Stimulated activated CD8-positive, alpha-beta memory T cell treated with anti-CD3 and anti-CD28 coated beads, Interleukin-15, amount 100 ng/mL, for 48 hours (primary cell): ENCODE results near the gene PPP1R9A.

Source experiments
- DNase-seq, 2 donors: peaks; one replicate each; pipeline ENCODE4 v3.0.0-alpha.2; 2020; ENCODE audit warnings: low read depth in 2 of 2

The PPP1R9A gene

GRCh38 chr7:95319570-95319969, 412.2 kb downstream of the PPP1R9A start:
- no peak for DNase-seq

GRCh38 chr7:95320651-95321050, 413.3 kb downstream of the PPP1R9A start:
- DNase-seq, result no peak

- no peak for DNase-seq
Observed at GRCh38 chr7:95321720-95322119, 414.3 kb downstream of the PPP1R9A start.

DNA sequence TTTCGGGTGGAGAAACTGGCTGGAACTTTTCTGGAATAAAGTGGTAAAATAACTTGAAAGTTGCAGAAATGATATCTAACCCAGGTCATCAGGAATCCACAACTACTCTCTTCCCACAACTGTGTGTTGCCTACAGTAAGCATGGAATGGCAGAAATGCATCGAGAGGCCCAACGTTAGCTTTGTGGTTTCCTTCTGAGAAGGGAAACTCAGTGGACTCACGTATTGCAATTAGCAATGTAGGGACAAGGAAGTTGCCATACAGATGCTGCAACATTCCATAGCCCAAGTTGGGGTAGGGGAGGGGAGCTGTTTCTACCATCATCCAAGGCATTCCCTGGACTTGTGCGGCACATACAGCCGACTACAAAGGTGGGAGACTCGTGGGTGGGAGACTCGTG, 415.0 kb downstream of the PPP1R9A start:
- DNase-seq, result no peak

DNA sequence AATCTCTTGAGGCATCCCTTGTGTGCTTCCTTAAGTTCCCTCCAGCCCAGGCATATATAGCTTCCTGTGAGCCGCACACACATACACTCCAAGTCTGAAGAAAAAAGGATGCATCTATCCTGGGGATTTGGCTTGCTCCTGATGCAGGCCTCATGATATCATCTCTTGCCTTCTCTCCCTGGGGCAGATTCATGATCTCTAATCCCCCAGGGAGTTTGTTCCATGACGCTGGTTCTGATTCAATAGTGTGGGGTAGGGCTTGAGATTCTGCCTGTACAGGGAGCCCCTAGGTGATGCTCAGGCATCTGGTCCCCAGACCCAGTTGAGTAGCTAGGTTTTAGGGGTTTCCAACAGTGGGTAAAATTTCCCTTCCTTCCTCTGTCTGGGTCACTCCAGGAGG, 415.5 kb downstream of the PPP1R9A start:
- no peak for DNase-seq

GRCh38 chr7:95323410-95324129, 416.2 kb downstream of the PPP1R9A start:
- no peak for DNase-seq

- DNase-seq, result no peak
Observed at GRCh38 chr7:95324431-95324830, 417.0 kb downstream of the PPP1R9A start, which contains the start of gene PON1. TSS of gene PON1 (minus strand) at chr7:95324532. CDS start at chr7:95324475, 57 bp downstream.

DNA sequence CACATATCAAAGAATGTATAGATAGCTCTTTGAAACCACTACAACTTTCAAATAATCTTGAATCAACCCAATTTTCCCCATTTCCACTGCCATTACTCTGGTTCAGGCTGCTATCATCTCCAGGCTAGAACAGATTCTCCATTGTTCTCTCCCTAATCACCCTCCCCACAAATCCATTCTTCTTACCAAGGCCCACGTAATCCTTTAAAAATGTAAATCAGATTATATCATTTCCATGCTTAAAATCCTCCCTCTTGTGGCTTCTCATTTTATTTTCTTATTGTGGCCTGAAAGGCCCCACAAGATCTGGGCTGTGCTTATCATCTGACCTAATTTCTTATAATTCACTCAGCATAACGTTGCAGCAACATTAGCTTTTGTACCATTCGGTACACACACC, 420.0 kb downstream of the PPP1R9A start:
- no peak for DNase-seq

GRCh38 chr7:95330204-95330960, 423.0 kb downstream of the PPP1R9A start:
- DNase-seq, result no peak

DNA sequence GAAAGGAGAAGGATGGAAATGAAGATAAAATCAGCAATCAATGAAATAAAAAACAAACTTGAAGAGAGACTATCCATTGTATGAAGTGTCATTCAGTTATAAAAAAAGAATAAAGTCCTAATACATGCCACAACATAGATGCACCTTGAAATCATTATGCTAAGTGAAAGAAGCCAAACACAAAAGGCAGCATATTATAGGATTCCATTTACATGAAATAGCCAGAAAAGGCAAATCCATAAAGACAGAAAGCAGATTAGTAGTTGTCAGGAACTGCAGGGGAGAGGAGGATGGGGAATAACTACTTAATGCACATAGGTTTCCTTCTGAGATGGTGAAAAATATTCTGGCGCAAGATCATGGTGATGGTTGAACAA, 423.6 kb downstream of the PPP1R9A start:
- DNase-seq, result no peak

GRCh38 chr7:95334447-95334846, 427.1 kb downstream of the PPP1R9A start:
- no peak for DNase-seq

DNA sequence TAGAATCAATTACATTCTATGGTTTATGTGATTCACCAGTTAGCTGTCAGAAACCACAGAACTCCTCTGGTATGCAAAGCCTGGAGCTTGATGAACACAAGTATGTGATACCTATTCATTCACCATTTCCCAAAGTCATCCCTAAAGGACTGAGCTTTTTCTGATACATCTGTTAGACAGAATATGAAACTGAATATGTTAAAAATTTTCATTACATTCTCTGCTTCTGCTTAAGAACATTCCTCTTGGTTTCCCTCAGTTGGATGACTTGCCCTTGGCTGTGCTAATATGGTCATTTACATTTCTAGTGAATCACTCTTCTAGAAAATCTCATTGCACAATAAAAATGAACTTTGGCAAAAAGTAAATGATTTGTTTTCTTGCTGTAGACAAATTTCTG, 427.7 kb downstream of the PPP1R9A start:
- no peak for DNase-seq

- DNase-seq, result no peak
Observed at GRCh38 chr7:95338832-95339231, 431.4 kb downstream of the PPP1R9A start.

- DNase-seq, result no peak
Observed at GRCh38 chr7:95340491-95340890, 433.1 kb downstream of the PPP1R9A start.

- no peak for DNase-seq
Observed at GRCh38 chr7:95342029-95342428, 434.6 kb downstream of the PPP1R9A start.

DNA sequence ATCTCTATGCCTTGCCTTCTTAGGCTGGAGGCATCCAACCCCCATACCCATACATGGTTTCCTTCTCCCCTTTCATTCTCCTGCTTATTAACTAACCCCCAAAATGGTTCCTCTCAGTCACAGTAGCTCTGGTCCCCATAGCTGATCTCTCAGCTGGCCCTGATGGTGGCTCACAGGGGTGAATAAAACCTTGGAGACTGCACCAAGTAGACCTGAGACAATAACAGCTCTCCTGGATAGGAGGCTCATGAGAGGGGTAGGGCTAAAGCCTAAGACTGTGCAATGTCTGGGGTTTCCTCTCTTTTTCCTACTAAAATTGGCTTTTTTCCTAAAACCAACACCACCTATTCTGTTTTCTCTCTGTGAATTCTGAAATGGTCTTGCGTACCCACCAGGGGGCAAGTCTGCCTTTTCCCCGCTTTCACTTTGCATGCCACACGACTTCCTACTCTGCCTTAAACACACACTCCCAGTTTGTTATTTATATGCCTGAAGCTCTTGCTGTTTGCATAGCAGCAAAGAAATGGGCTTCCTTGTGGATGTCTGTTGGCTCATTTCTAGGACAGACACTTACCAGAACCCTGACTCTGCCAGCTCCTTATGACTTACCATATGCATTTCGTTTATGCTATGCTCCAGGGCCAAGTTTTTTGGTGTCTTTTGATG, 435.4 kb downstream of the PPP1R9A start:
- DNase-seq, result no peak
